Karpas-422 (cell line): ENCODE measurements around the gene SLC12A7. TPM values are rescaled to one million over a fixed set of nuclear protein-coding genes. Genes with fewer than 3 reads are reported as not detected.

Source experiments
- DNase-seq: peaks from one replicate; pipeline ENCODE4 v3.0.0-alpha.2; 2015
- H2AFZ ChIP-seq: fragments of 200-600 bp; sonication (generic); 2 replicates; pipeline ENCODE4 v1.6.1; 2014; ENCODE audit warnings: antibody characterized with exemption, low read length, mixed read lengths
- H3K27ac ChIP-seq: fragments of 200-600 bp; sonication (generic); 2 replicates; pipeline ENCODE4 v1.5.1; 2014; ENCODE audit warnings: mild to moderate bottlenecking, low read length, moderate library complexity
- H3K27me3 ChIP-seq: fragments of 200-600 bp; sonication (generic); 2 replicates; pipeline ENCODE4 v1.6.1; 2014; ENCODE audit warnings: low read length, mixed read lengths
- H3K36me3 ChIP-seq: fragments of 200-600 bp; sonication (generic); 2 replicates; pipeline ENCODE4 v1.6.1; 2014; ENCODE audit warnings: low read length, mixed read lengths; ENCODE audit not compliant: insufficient read depth
- H3K4me1 ChIP-seq: fragments of 200-600 bp; sonication (generic); 2 replicates; pipeline ENCODE4 v1.6.1; 2014; ENCODE audit warnings: mild to moderate bottlenecking, low read length, mixed read lengths
- H3K4me2 ChIP-seq: fragments of 200-600 bp; sonication (generic); 2 replicates; pipeline ENCODE4 v1.6.1; 2014; ENCODE audit warnings: low read length, low read depth, mild to moderate bottlenecking; ENCODE audit not compliant: poor library complexity, severe bottlenecking
- H3K4me3 ChIP-seq: fragments of 200-600 bp; sonication (generic); 2 replicates; pipeline ENCODE4 v1.5.1; 2014; ENCODE audit warnings: mild to moderate bottlenecking, antibody characterized with exemption, low read length, mixed read lengths
- H3K79me2 ChIP-seq: fragments of 200-600 bp; sonication (generic); 2 replicates; pipeline ENCODE4 v1.6.1; 2014; ENCODE audit warnings: mild to moderate bottlenecking, low read length, mixed read lengths
- H3K9ac ChIP-seq: fragments of 200-600 bp; sonication (generic); 2 replicates; pipeline ENCODE4 v1.6.0; 2014; ENCODE audit warnings: low read length
- H3K9me2 ChIP-seq: fragments of 200-600 bp; sonication (generic), shearing (Covaris generic); replicated peaks from 2 replicates; pipeline ENCODE4 v1.6.0; 2014; ENCODE audit warnings: mild to moderate bottlenecking, low read length, moderate library complexity; ENCODE audit not compliant: insufficient read depth
- H3K9me3 ChIP-seq: fragments of 300-700, 200-600 bp; sonication (generic); 2 replicates; pipeline ENCODE4 v1.6.1; 2014; ENCODE audit warnings: low read length, mixed read lengths
- H4K20me1 ChIP-seq: fragments of 200-600 bp; sonication (generic); 2 replicates; pipeline ENCODE4 v1.6.1; 2014; ENCODE audit warnings: mild to moderate bottlenecking, antibody characterized with exemption, low read length, low read depth; ENCODE audit not compliant: insufficient read depth
- total RNA-seq: library from RNA; depleted of rRNA; stranded (reverse); fragments of >200 nt; shearing (Covaris generic); gene quantifications from 2 replicates; pipeline ENCODE4 v1.2.3, GENCODE V29; 2014; ENCODE audit warnings: low replicate concordance

The SLC12A7 gene
- total RNA-seq, 1 experiment from 2014 or later, result not detected

GRCh38 chr5:1052641-1053390 lies 59.0 kb downstream of the SLC12A7 start:
- H3K9me2 ChIP-seq, result no peaks in the 10 kb centered on the region
- H3K9me3 ChIP-seq, result no peaks in the 10 kb centered on the region
- H2AFZ ChIP-seq, result no peak overlapping the region
- DNase-seq, result peak; percentile 71
- H3K79me2 ChIP-seq, result no peaks in the 10 kb centered on the region
- no peak overlapping the region for H3K9ac ChIP-seq
- no peaks in the 10 kb centered on the region for H4K20me1 ChIP-seq
- H3K27ac ChIP-seq, result no peak overlapping the region
- H3K4me3 ChIP-seq, result no peak overlapping the region
- H3K4me2 ChIP-seq, result no peak overlapping the region
- no peaks in the 10 kb centered on the region for H3K36me3 ChIP-seq
- no peaks in the 10 kb centered on the region for H3K4me1 ChIP-seq
- H3K27me3 ChIP-seq, result no peaks in the 10 kb centered on the region

DNA sequence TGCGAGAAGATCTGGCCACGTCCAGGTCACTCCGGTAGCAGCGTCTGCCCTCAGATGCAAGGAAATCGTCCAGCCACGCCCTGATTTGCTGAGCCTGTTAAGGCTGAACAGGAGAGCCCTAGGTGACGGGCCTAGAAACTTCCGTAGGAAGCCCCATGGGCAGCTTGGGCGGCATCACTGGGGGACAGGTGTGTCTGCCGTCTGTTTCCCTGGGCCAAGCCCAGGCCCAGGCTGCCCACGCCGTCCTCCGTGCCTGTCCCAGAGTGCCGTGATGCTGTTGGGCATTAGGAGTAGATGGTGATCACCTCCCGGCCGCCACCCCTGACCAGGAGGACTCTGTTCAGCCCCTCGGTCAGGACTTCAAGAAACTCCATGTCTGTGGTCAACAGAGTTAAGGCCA lies 59.8 kb downstream of the SLC12A7 start:
- Histone ChIP-seq H3K27ac (no peak overlapping the region), H3K9ac (no peak overlapping the region)

GRCh38 chr5:1051366-1051720 lies 60.5 kb downstream of the SLC12A7 start:
- no peak overlapping the region for H3K9ac ChIP-seq
- H3K4me3 ChIP-seq, result no peak overlapping the region
- DNase-seq, result no peak
- no peaks in the 10 kb centered on the region for H3K27me3 ChIP-seq
- H4K20me1 ChIP-seq, result no peaks in the 10 kb centered on the region
- H3K79me2 ChIP-seq, result no peaks in the 10 kb centered on the region
- H3K4me2 ChIP-seq, result no peak overlapping the region
- no peak overlapping the region for H2AFZ ChIP-seq
- H3K27ac ChIP-seq, result no peak overlapping the region
- no peaks in the 10 kb centered on the region for H3K9me2 ChIP-seq
- H3K36me3 ChIP-seq, result no peaks in the 10 kb centered on the region
- H3K4me1 ChIP-seq, result no peaks in the 10 kb centered on the region
- H3K9me3 ChIP-seq, result no peaks in the 10 kb centered on the region

More for the DNA sequence above, 59.8 kb downstream of the SLC12A7 start:
- no peak for DNase-seq
- H3K4me2 ChIP-seq, result no peak overlapping the region
- no peaks in the 10 kb centered on the region for H3K9me3 ChIP-seq
- H3K4me1 ChIP-seq, result no peaks in the 10 kb centered on the region
- no peak overlapping the region for H3K4me3 ChIP-seq
- H3K36me3 ChIP-seq, result no peaks in the 10 kb centered on the region
- no peaks in the 10 kb centered on the region for H4K20me1 ChIP-seq
- H2AFZ ChIP-seq, result no peak overlapping the region
- H3K27me3 ChIP-seq, result no peaks in the 10 kb centered on the region
- H3K79me2 ChIP-seq, result no peaks in the 10 kb centered on the region
- no peaks in the 10 kb centered on the region for H3K9me2 ChIP-seq

- Histone ChIP-seq H3K36me3 (no peaks in the 10 kb centered on the region), H2AFZ (no peak overlapping the region), H3K79me2 (no peaks in the 10 kb centered on the region), H3K4me3 (no peak overlapping the region), H4K20me1 (no peaks in the 10 kb centered on the region), H3K9me2 (no peaks in the 10 kb centered on the region), H3K4me1 (no peaks in the 10 kb centered on the region), H3K27me3 (no peaks in the 10 kb centered on the region), H3K9ac (no peak overlapping the region), H3K27ac (no peak overlapping the region), H3K9me3 (no peaks in the 10 kb centered on the region), H3K4me2 (no peak overlapping the region)
- DNase-seq, result no peak
Measured at GRCh38 chr5:1050423-1051365, 61.2 kb downstream of the SLC12A7 start.

- no peak overlapping the region for H2AFZ ChIP-seq
- no peak for DNase-seq
- H3K27ac ChIP-seq, result no peak overlapping the region
- no peaks in the 10 kb centered on the region for H3K79me2 ChIP-seq
- H3K4me3 ChIP-seq, result no peak overlapping the region
- no peaks in the 10 kb centered on the region for H3K27me3 ChIP-seq
- no peaks in the 10 kb centered on the region for H3K9me3 ChIP-seq
- no peaks in the 10 kb centered on the region for H3K4me1 ChIP-seq
- no peaks in the 10 kb centered on the region for H3K9me2 ChIP-seq
- H3K4me2 ChIP-seq, result no peak overlapping the region
- H4K20me1 ChIP-seq, result no peaks in the 10 kb centered on the region
- no peaks in the 10 kb centered on the region for H3K36me3 ChIP-seq
- no peak overlapping the region for H3K9ac ChIP-seq
Measured at GRCh38 chr5:1048861-1049838, 62.7 kb downstream of the SLC12A7 start.

- no peak for DNase-seq
- Histone ChIP-seq H4K20me1 (no peaks in the 10 kb centered on the region), H3K4me1 (no peaks in the 10 kb centered on the region)
Measured at GRCh38 chr5:1048162-1048721, 63.6 kb downstream of the SLC12A7 start.

DNA sequence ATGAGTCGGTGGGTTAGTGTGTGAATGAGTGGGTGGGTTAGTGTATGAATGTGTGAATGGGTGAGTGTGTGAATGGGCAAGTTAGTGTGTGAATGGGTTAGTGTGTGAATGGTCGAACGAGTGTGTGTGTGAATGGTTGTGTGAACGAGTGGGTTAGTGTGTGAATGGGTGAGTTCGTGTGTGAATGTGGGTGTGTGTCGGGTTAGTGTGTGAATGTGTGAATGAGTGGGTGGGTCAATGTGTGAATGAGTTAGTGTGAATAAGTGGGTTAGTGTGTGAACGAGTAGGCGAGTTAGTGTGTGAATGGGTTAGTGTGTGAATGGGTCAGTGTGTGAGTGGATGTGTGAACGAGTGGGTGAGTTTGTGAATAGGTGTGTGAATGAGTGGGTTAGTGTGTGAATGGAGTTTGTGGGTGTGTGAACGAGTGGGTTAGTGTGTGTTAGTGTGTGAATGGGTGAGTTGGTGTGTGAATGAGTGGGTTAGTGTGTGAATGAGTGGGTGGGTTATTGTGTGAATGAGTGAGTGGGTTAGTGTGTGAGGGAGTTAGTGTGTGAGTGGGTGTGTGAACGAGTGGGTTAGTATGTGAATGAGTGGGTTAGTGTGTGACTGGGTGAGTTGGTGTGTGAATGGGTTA lies 64.4 kb downstream of the SLC12A7 start:
- no peaks in the 10 kb centered on the region for H3K79me2 ChIP-seq
- H4K20me1 ChIP-seq, result no peaks in the 10 kb centered on the region
- H3K4me3 ChIP-seq, result no peak overlapping the region
- no peak overlapping the region for H3K9ac ChIP-seq
- no peak overlapping the region for H3K4me2 ChIP-seq
- no peaks in the 10 kb centered on the region for H3K27me3 ChIP-seq
- no peak overlapping the region for H3K27ac ChIP-seq
- no peaks in the 10 kb centered on the region for H3K36me3 ChIP-seq
- DNase-seq, result no peak
- H3K9me3 ChIP-seq, result no peaks in the 10 kb centered on the region
- no peak overlapping the region for H2AFZ ChIP-seq
- H3K9me2 ChIP-seq, result no peaks in the 10 kb centered on the region
- H3K4me1 ChIP-seq, result no peaks in the 10 kb centered on the region

More at GRCh38 chr5:1048162-1048721, 63.6 kb downstream of the SLC12A7 start:
- H3K79me2 ChIP-seq, result no peaks in the 10 kb centered on the region
- H3K9ac ChIP-seq, result no peak overlapping the region
- H3K27me3 ChIP-seq, result no peaks in the 10 kb centered on the region
- no peak overlapping the region for H2AFZ ChIP-seq
- H3K4me3 ChIP-seq, result no peak overlapping the region
- H3K4me2 ChIP-seq, result no peak overlapping the region
- no peaks in the 10 kb centered on the region for H3K9me3 ChIP-seq
- no peaks in the 10 kb centered on the region for H3K36me3 ChIP-seq
- no peak overlapping the region for H3K27ac ChIP-seq
- no peaks in the 10 kb centered on the region for H3K9me2 ChIP-seq
